ENCODE data around the gene RFNG.

RFNG gene

GRCh38 chr17:82091264-82092066 is 39.9 kb upstream of the RFNG start:
- no peak for DNase-seq
- intact Hi-C loops (cut with DNase I), result no loop called here

- intact Hi-C loops (cut with DNase I), result no loop called here
- DNase-seq, result peak in 1 of 42 donors; percentile 10
These were observed 39.1 kb upstream of the RFNG start for GRCh38 chr17:82090549-82091263.

DNA sequence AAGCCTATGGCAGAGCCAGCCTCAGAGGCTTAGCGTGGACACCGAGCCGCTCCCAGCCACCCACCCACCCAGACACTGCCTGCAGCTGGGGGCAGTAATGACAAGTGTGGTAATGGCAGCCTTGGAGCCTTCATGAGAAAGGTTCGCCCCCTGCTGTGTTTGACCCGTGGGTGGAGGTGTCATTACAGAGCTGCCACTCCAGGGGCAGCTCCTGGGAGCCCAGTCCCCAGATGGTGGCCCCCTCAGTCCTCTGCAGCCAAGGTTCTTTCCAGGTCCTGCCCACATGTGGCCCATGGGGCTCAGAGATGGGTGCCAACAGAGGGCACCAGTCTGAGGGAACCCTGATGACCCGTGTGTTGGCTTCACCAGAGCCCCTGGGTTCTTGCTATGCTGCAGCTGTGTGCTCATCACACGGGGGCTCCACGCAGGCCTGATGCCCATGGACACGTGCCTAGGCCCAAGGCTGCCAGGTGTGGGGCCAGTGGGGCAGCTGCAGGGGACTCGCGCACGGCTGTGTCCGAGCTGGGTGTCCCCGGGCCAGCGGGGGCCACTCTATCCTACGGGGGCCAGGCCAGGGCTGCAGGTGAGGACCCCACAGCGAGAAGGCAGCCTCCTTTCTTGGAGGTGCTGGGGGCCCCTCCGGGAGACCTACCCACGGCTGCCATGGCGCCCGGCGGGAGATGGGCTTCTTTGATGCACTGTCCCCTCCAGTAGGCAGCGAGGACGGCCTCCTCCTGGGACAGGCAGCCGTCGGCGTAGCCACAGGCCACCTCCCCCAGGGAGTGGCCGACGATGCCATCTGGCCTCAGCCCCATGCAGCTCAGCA is 38.3 kb upstream of the RFNG start:
- intact Hi-C loops (cut with DNase I), result no loop called here
- no peak for DNase-seq

DNA sequence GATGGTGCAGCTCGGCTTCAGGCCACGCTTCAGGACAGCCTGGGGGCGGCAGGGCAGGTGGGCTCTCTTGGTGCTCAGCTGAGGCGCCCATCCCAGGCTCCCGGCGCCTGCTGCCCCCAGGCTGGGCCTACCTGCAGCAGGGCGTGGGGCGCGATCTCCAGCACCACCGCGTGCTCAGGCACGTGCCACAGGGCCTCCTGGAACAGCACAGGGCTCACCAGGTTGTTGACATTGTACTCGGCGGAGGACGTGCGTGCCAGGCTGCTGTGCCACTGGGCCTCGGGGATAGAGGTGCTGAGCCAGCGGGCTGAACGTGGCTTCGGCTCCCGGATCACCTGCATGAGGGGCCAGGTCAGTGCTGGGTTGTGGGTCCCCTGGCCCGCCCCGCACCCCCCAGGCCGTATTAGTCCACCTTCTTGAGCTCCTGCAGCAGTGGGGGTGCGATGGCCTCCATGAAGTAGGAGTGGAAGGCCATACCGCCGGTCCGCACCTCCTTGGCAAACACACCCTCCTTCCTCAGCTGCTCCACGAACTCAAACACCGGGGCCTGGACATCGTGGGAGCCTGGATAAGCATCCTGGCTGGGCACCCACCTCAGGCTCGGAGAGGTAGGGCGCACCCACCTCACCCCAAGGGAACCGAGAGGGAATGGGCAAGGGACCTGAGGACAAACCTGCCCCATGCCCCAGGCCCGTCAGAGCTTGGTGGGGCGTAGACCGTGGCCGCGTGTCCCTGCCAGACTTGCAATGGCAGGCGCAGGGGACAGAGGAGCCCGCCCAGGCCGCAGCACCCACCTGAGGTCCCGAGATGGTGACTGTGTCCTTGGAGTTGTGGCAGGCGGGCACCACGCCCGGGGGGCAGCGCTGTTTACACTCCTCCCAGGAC is 37.5 kb upstream of the RFNG start:
- intact Hi-C loops (cut with DNase I), result no loop called here
- peak in 1 of 42 donors; percentile 9 for DNase-seq

DNA sequence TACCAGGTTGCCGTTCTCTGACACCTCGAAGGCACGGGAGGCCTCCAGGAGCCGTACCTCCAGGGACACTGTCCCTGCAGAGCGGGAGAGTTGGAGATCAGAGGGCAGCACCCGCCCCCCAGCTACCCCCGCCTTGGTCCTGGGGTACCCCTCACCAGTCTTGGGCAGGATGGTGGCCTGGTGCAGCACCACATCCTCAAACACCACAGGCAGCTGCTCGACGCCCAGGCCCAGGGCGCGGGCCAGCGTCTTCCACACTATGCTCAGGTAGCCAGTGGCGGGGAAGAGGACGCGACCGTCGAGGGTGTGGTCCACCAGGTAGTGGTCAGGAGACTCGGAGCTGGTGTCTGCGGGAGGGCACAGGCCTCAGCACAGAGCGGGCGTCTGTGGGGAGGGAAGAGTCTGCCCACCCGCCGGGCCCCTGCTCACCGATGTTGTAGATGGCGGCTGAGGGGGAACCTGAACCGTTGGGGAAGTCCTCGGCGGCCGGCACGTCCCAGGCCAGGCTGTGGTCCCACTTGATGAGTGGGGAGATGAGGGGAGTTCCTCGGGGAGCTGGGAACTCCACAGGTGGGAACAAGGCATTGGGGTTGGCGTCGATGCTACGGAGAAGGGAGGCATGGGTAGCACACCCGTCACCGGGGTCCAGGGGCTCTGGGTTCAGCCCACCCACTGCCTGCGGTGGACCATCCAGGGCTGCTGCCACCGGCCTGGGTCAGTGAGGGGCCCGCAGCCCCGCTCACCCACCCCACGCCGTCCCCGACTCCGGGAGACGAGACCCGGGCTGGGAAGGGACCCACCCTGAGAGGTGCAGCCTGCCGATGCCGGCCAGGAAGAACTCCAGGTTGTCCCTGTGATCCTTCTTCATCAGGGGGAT is 36.6 kb upstream of the RFNG start:
- DNase-seq, result peak in 1 of 42 donors; percentile 11
- intact Hi-C loops (cut with DNase I), result no loop called here

DNA sequence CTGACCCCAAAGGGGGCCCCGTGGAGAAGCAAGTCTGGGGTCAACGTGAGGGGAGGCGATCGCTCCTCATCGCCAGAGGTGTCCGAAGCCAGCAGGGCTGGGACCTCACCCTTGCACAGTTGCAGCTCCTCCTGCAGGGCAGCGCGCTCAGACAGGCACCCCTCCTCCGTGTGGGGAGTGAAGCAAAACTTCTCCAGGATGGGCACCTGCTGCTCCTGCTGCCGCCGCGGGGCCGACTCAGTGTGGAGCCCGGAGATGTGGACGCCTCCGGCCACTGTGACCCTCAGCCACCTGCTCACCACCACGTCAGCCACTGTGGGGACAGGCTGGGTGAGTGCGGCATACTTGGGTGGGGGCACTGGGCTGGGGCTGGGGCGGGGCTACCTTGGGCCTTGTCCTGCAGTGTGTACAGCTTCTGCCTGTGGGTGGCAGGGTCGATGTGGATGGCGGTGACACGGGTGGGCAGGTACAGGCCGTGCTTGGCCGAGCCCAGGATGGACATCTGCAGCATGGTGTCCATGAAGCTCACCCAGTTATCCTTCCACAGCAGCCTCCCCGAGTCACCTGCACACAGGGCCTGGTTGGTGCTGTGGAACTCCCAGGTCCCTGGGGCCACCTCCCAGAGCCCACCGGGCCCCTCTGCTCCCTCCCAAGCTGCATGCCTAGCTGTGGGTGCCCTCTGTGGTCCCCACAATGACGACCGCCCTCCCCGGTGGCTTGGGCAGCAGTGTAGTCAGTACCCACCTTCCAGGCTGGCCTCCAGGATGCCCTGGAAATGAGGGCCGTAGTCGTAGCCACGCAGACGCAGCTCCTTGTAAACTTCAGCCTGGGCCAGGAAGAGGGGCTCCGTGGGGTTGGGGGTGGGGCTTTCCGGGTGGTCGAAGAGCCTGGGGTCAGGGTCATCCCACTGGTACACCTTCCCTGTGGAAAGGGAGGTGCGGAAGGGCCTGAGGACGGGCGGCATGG is 35.6 kb upstream of the RFNG start:
- intact Hi-C loops (cut with DNase I), result no loop called here
- no peak for DNase-seq

DNA sequence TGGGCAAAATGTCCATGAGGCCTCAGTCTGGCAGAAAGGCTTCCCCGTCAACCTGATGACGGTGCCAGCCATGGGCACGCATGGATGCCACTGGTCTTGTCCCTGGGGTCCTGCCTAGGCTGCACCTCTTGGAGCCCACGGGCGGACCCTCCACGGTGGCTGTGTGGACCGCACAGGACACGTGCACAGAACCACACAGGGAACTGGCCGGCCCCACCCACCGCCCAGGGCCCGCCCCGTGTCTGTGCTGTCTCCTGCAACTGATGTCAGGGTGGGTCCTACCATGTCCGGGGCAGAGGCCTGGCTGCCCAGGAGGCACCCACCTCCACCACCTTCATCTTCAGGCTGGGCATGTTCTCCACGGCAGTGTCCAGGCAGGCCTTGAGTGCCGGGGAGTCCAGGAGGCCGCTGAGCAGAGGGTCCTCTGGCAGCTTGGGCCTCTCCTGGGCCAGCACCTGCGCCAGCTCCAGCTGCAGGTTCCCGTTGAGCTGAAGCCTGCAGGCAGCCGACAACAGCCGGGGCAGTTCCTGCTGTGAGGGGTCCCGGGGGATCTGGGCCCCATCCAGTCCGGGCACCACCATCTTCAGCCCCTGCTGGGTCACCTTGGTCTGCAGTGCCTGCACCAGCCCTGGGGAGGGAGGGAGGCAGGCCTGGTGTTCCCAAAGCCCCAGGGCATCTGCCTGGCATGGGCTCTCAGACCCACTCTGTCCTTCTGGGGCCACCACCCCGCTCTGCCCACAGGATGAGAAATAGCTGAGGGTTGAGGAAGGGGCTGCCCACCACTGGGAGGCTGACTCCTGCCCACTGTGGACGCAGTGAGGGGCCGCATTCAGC is 34.5 kb upstream of the RFNG start:
- no peak for DNase-seq
- intact Hi-C loops (cut with DNase I), result no loop called here

- no peak for DNase-seq
- intact Hi-C loops (cut with DNase I), result no loop called here
These were observed 33.6 kb upstream of the RFNG start for GRCh38 chr17:82085031-82085861.

- DNase-seq, result peak in 20 of 42 donors; percentile 14 to 70 (median 50)
- intact Hi-C loops (cut with DNase I), result no loop called here
These were observed 32.9 kb upstream of the RFNG start for GRCh38 chr17:82084373-82085030.

DNA sequence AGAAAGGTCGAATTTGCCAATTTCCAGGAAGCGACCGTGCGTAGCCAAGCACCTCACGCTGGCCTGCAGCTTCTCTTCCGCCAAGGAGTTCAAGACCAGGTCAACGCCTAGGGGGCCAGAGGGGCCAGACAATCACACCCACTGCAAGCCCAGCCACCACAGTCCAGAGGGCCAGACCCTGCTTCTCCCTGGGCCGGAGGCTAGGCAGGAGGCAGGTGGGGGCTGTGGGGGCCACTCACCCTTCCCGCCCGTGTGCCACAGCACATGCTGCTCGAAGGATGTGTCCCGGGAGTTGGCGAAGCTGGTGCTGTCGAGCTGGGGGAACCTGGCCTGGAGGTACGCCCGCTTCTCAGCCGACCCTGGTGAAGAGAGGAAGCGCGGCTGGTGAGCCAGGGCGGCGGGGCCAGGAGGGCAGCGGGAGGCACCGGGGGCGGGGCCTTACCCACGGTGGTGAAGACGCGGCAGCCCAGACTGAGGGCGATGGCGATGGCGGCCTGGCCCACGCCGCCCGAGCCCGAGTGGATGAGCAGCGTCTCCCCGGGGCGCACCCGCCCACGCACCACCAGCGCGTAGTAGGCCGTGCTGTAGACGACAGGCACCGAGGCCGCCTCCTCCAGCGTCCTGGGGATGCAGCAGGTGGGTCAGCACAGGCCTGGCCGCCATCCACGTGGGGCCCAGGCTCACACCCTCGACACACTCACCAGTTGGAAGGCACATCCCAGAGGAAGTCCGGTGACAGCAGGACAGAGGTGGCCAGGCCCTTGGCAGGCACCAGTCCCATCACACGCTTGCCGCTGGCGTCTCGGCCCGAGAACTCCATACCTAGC is 32.1 kb upstream of the RFNG start:
- no peak for DNase-seq
- intact Hi-C loops (cut with DNase I), result no loop called here

DNA sequence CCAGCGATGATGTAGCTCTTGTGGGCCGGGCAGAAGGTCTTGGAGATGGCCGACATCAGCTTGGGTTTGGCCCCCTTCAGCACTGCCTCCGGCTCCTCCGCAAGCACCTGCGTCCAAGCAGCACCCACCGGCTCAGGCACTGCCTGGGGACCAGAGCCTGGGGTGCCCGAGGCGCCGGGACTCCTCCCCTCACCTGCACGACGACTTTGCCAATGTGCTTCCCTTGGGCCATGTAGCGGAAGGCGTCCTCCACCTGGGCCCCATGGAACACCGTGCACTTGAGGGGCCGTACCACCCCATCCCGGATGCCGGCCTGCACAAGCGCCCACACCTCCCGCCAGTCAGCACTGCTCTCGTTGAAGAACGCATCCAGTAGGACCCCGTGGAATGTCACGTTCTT is 31.4 kb upstream of the RFNG start:
- intact Hi-C loops (cut with DNase I), result no loop called here
- no peak for DNase-seq

GRCh38 chr17:82082456-82082855 is 30.8 kb upstream of the RFNG start:
- DNase-seq, result no peak
- intact Hi-C loops (cut with DNase I), result no loop called here

- intact Hi-C loops (cut with DNase I), result no loop called here
- DNase-seq, result no peak
These were observed 30.4 kb upstream of the RFNG start for GRCh38 chr17:82081966-82082365.

DNA sequence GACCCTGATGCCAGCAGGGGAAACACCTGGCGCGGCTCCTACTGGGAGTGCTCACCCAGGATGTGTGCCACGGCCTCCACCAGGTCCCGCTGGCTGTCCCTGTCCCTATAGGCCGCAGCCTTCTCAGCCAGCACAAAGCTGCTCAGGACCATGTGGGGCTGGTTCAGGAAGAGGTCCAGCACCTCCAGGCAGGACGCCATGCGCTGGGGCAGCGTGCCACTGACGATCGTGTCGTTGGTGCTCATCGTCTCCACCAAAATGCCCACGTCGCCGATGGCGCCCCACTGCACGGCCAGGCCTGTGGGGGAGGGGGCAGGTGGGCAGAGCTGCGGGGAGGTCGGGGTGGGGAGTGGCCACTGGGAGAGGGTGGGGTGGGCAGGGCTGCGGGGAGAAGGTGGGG is 29.9 kb upstream of the RFNG start:
- no peak for DNase-seq
- intact Hi-C loops (cut with DNase I), result no loop called here

Data from head of caudate nucleus (tissue), 42 donors.